Measurements from ENCODE around the gene RBM4B. TPM values are rescaled to one million over a fixed set of nuclear protein-coding genes. Genes with fewer than 3 reads are reported as not detected.

The RBM4B gene
- total and polyA plus RNA-seq, 2 of the 13 experiments (the other 11 are each of a cell fraction or from before 2014, with no cell fraction given), result 25.8 to 32.4 TPM

- no peak for TF ChIP-seq ZBTB33 (CRISPR knock-in tag; IDR thresholded peaks at IDR 0.05)
- TF ChIP-seq ZNF75D (CRISPR knock-in tag; IDR thresholded peaks at IDR 0.05; ENCODE audit: borderline replicate concordance), result no peak
- peak; percentile 47; the same call in 1 of the 2 replicates for TF ChIP-seq ZNF747 (CRISPR knock-in tag; IDR thresholded peaks at IDR 0.05; ENCODE audit: borderline replicate concordance)
- TF ChIP-seq, protein P1, sequence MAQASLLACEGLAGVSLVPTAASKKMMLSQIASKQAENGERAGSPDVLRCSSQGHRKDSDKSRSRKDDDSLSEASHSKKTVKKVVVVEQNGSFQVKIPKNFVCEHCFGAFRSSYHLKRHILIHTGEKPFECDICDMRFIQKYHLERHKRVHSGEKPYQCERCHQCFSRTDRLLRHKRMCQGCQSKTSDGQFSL (CRISPR knock-in tag; IDR thresholded peaks at IDR 0.05), result no peak
- 0 out of 2 replicates have a peak, but pooled peaks have one; percentile 19 for TF ChIP-seq ELF1 (CRISPR knock-in tag; IDR thresholded peaks at IDR 0.05)
- no peak for TF ChIP-seq IRF2 (CRISPR knock-in tag; IDR thresholded peaks at IDR 0.05)
- no peak for TF ChIP-seq ETV5 (CRISPR knock-in tag; IDR thresholded peaks at IDR 0.05; ENCODE audit: borderline replicate concordance)
- no peak for TF ChIP-seq RARA (CRISPR knock-in tag; IDR thresholded peaks at IDR 0.05)
- TF ChIP-seq ZNF124 (CRISPR knock-in tag; IDR thresholded peaks at IDR 0.05), result no peak
- no peak for TF ChIP-seq ELK4 (CRISPR knock-in tag; IDR thresholded peaks at IDR 0.05; ENCODE audit: borderline replicate concordance)
- peak; percentile 11; the same call in 1 of the 2 replicates for TF ChIP-seq ZNF431 (CRISPR knock-in tag; IDR thresholded peaks at IDR 0.05; ENCODE audit: borderline replicate concordance, low read depth)
- no peak for TF ChIP-seq SNRNP70 (IDR thresholded peaks at IDR 0.05; ENCODE audit: low read depth, low read length)
- TF ChIP-seq ZNF781 (CRISPR knock-in tag; IDR thresholded peaks at IDR 0.05; ENCODE audit: borderline replicate concordance, not compliant biosample characterization), result no peak
- no peak for TF ChIP-seq SYNCRIP (IDR thresholded peaks at IDR 0.05; ENCODE audit: insufficient read depth, low read depth, low read length)
- no peak for TF ChIP-seq ARNTL (CRISPR knock-in tag; IDR thresholded peaks at IDR 0.05)
- TF ChIP-seq RFX3 (CRISPR knock-in tag; IDR thresholded peaks at IDR 0.05), result no peak
- TF ChIP-seq ZNF264 (CRISPR knock-in tag; IDR thresholded peaks at IDR 0.05), result no peak
- peak; percentile 73 for TF ChIP-seq AGO2 (optimal IDR thresholded peaks at IDR 0.05; ENCODE audit: low read depth, low read length)
- no peak for TF ChIP-seq HNRNPUL1 (IDR thresholded peaks at IDR 0.05; ENCODE audit: low read depth, low read length)
- TF ChIP-seq CEBPB (IDR thresholded peaks at IDR 0.05; ENCODE audit: borderline replicate concordance, low read depth, low read length), result no peak
- TF ChIP-seq ZMYM4 (CRISPR knock-in tag; IDR thresholded peaks at IDR 0.05), result no peak
- 0 out of 2 replicates have a peak, but pooled peaks have one; percentile 44 for TF ChIP-seq FOXO4 (CRISPR knock-in tag; conservative IDR thresholded peaks at IDR 0.05)
- TF ChIP-seq, protein P2, sequence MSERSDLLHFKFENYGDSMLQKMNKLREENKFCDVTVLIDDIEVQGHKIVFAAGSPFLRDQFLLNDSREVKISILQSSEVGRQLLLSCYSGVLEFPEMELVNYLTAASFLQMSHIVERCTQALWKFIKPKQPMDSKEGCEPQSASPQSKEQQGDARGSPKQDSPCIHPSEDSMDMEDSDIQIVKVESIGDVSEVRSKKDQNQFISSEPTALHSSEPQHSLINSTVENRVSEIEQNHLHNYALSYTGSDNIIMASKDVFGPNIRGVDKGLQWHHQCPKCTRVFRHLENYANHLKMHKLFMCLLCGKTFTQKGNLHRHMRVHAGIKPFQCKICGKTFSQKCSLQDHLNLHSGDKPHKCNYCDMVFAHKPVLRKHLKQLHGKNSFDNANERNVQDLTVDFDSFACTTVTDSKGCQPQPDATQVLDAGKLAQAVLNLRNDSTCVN (CRISPR knock-in tag; IDR thresholded peaks at IDR 0.05; ENCODE audit: borderline replicate concordance), result no peak
- no peak for TF ChIP-seq CREM (IDR thresholded peaks at IDR 0.05)
- TF ChIP-seq CREM (CRISPR knock-in tag; IDR thresholded peaks at IDR 0.05), result no peak
These were observed 60.4 kb downstream of the RBM4B start (continued) for GRCh38 chr11:66617155-66617834.

Measured in HepG2 (cell line).